Subcutaneous adipose tissue (tissue), 4 donors: Measurements from ENCODE around the gene ERBB4. TPM values are rescaled to one million over a fixed set of nuclear protein-coding genes. Genes with fewer than 3 reads are reported as not detected.

Experiments used
- total RNA-seq, 4 donors: library from RNA; depleted of rRNA; stranded (reverse); fragments of >200 nt; gene quantifications; one replicate each; pipeline ENCODE4 v1.1.0, GENCODE V29; 2016
- TF ChIP-seq, protein P1 (sequence below): fragments of 450-650 bp; IDR thresholded peaks from one replicate; pipeline ENCODE4 v1.5.1; 2016; ENCODE audit warnings: low read depth, mild to moderate bottlenecking, control low read depth, antibody characterized with exemption, moderate library complexity

The ERBB4 gene
- total RNA-seq, 4 donors from 2014 or later = 0.17 to 1.5 (median 0.71) TPM

- TF ChIP-seq, protein P1, sequence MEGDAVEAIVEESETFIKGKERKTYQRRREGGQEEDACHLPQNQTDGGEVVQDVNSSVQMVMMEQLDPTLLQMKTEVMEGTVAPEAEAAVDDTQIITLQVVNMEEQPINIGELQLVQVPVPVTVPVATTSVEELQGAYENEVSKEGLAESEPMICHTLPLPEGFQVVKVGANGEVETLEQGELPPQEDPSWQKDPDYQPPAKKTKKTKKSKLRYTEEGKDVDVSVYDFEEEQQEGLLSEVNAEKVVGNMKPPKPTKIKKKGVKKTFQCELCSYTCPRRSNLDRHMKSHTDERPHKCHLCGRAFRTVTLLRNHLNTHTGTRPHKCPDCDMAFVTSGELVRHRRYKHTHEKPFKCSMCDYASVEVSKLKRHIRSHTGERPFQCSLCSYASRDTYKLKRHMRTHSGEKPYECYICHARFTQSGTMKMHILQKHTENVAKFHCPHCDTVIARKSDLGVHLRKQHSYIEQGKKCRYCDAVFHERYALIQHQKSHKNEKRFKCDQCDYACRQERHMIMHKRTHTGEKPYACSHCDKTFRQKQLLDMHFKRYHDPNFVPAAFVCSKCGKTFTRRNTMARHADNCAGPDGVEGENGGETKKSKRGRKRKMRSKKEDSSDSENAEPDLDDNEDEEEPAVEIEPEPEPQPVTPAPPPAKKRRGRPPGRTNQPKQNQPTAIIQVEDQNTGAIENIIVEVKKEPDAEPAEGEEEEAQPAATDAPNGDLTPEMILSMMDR = no peak
Observed at GRCh38 chr2:212345966-212346365, 192.6 kb downstream of the ERBB4 start.

DNA sequence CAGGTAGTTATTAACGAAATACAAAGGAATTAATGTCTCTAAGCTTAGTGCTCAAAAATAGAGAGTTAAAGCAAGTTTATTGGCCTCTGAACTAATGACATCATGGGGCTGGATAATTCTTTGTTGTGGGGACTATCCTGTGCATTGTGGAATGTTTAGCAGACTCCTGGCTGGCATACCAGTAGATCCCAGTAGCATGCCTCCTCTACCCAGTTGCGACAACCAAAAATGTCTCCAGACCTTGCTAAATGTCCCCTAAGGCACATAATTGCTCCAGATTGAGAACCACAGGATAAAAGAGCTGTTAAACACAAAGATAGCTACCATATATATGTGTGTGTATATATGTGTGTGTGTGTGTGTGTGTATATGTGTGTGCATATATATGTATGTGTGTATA is 194.5 kb downstream of the ERBB4 start:
- TF ChIP-seq, protein P1 = no peak

GRCh38 chr2:212343167-212343566 is 195.4 kb downstream of the ERBB4 start:
- TF ChIP-seq, protein P1 = no peak

GRCh38 chr2:212337486-212338343 is 200.9 kb downstream of the ERBB4 start:
- TF ChIP-seq, protein P1 = no peak

DNA sequence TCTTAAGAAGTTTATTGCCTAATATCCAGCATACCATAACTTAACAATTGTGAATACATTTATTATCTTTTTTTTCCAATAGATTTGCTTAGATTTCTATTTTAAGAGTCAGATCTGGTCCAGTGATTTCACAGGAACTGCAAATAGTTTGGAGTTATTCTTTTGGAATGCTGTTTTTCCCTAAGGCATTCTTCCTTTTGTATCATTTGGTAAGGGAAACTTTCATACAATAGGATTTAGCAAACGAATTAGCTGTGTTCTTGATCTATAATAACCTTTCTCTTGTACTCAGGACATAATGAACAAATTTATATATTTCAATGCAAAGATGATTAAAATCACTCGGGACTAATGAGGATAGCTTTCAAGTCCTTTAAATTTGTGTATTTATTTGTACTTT is 201.6 kb downstream of the ERBB4 start:
- TF ChIP-seq, protein P1 = no peak

- TF ChIP-seq, protein P1 = no peak
Observed at GRCh38 chr2:212330263-212330662, 208.3 kb downstream of the ERBB4 start.

- TF ChIP-seq, protein P1 = no peak
Observed at GRCh38 chr2:212328712-212329496, 209.7 kb downstream of the ERBB4 start.
